GM12878 (cell line): ENCODE results near the gene GOT2. TPM values are rescaled to one million over a fixed set of nuclear protein-coding genes. Genes with fewer than 3 reads are reported as not detected.

Experiments used
- ATAC-seq: fragments of 200-7000 bp; cut with Tn5 transposase; 3 replicates; pipeline ENCODE4 v1.9.1; 2020; ENCODE audit warnings: mild to moderate bottlenecking, moderate library complexity
- BruUV-seq: library from RNA; stranded (reverse); fragments of 400-500 nt; replicated peaks from 2 replicates; lab custom pipeline; 2021; lab: Mats Ljungman, UMichigan
- CTCF ChIA-PET: fragments of 300-600 bp; sonication (Branson Sonifier 250); formaldehyde crosslinking; extraction: SDS; loops from one replicate; lab custom pipeline; 2021; ENCODE audit warnings: inconsistent platforms; lab: Yijun Ruan, JAX
- POLR2A ChIA-PET: fragments of 350-600 bp; formaldehyde crosslinking; extraction: SDS; loops from one replicate; lab custom pipeline; 2021; ENCODE audit warnings: inconsistent platforms; lab: Charles Lee
- RAD21 ChIA-PET: fragments of 300-600 bp; sonication (Branson Sonifier 250); formaldehyde crosslinking; loops from one replicate; lab custom pipeline; 2023; ENCODE audit warnings: antibody characterized with exemption; ENCODE audit not compliant: unreplicated experiment; lab: Charles Lee
- SMC1A ChIA-PET: fragments of 300-600 bp; sonication (Branson Sonifier 250); formaldehyde crosslinking; loops from one replicate; lab custom pipeline; 2023; ENCODE audit not compliant: unreplicated experiment, uncharacterized antibody; lab: Charles Lee
- DNase-seq: peaks from one replicate; pipeline ENCODE4 v3.0.0-alpha.2; 2011; ENCODE audit warnings: low read depth, low spot score
- FAIRE-seq: peaks from 3 replicates; lab custom pipeline; 2011; peaks lifted over from hg19 to GRCh38; lab: Jason Lieb, UNC
- H2AFZ ChIP-seq: 2 replicates; pipeline ENCODE4 v1.6.0; 2011; ENCODE audit warnings: low read depth, low read length, control low read depth; ENCODE audit not compliant: control insufficient read depth
- H3K27ac ChIP-seq: 2 replicates; pipeline ENCODE4 v1.5.1; 2011; ENCODE audit warnings: control low read depth; ENCODE audit not compliant: control insufficient read depth, insufficient read depth
- H3K27me3 ChIP-seq, 2 experiments: replicated peaks in 1 of 2; 2 replicates each; pipeline versions ENCODE4 v1.6.0 to v1.6.1; 2011; ENCODE audit warnings: low read length in 1 of 2; ENCODE audit not compliant: control insufficient read depth in 2 of 2, insufficient read depth in 2 of 2
- H3K36me3 ChIP-seq, 2 experiments: 2 replicates each; pipeline ENCODE4 v1.5.1; 2011; ENCODE audit warnings: low read length in 1 of 2; ENCODE audit not compliant: control insufficient read depth in 2 of 2, insufficient read depth in 2 of 2
- H3K4me1 ChIP-seq: 2 replicates; pipeline ENCODE4 v1.6.1; 2011; ENCODE audit warnings: mild to moderate bottlenecking, low read length, moderate library complexity, mixed read lengths; ENCODE audit not compliant: control insufficient read depth, insufficient read depth
- H3K4me2 ChIP-seq: 2 replicates; pipeline ENCODE4 v1.6.0; 2011; ENCODE audit warnings: control low read depth; ENCODE audit not compliant: control insufficient read depth, insufficient read depth
- H3K4me3 ChIP-seq: fragments of 200-600 bp; sonication (generic); 2 replicates; pipeline ENCODE4 v1.5.1; 2016
- H3K79me2 ChIP-seq: 2 replicates; pipeline ENCODE4 v1.6.0; 2011; ENCODE audit warnings: low read length; ENCODE audit not compliant: control insufficient read depth, insufficient read depth
- H3K9ac ChIP-seq: 2 replicates; pipeline ENCODE4 v1.8.0; 2011; ENCODE audit warnings: low read length, control low read depth, mixed read lengths; ENCODE audit not compliant: control insufficient read depth, insufficient read depth
- H3K9me3 ChIP-seq: replicated peaks from 3 replicates; pipeline ENCODE4 v1.5.1; 2011; ENCODE audit warnings: mild to moderate bottlenecking, low read length; ENCODE audit not compliant: control insufficient read depth, insufficient read depth
- H4K20me1 ChIP-seq: 2 replicates; pipeline ENCODE4 v1.6.0; 2011; ENCODE audit not compliant: control insufficient read depth, insufficient read depth
- CHD1 ChIP-seq: IDR thresholded peaks from 2 replicates; pipeline ENCODE4 v1.6.1; 2012; ENCODE audit warnings: low read depth, low read length, improper control_type of control experiment
- CHD4 ChIP-seq: fragments of 200-600 bp; sonication (generic); IDR thresholded peaks from 2 replicates; pipeline ENCODE4 v1.6.1; 2016; ENCODE audit warnings: mild to moderate bottlenecking
- NKRF ChIP-seq: fragments of 450-650 bp; conservative IDR thresholded peaks from 2 replicates; pipeline ENCODE4 v1.6.1; 2017; ENCODE audit warnings: mild to moderate bottlenecking, moderate library complexity
- POLR2AphosphoS2 ChIP-seq: IDR thresholded peaks from 2 replicates; pipeline ENCODE4 v1.6.1; 2011; ENCODE audit warnings: low read depth, mild to moderate bottlenecking, low read length, improper control_type of control experiment, moderate library complexity
- SIX5 ChIP-seq: IDR thresholded peaks from 2 replicates; pipeline ENCODE4 v1.6.1; 2011; ENCODE audit warnings: mild to moderate bottlenecking, low read depth, low read length, moderate library complexity; ENCODE audit not compliant: severe bottlenecking
- YY1 ChIP-seq: IDR thresholded peaks from 2 replicates; pipeline ENCODE4 v1.6.1; 2011; ENCODE audit warnings: low read depth, mild to moderate bottlenecking, low read length
- ZNF384 ChIP-seq: IDR thresholded peaks from 2 replicates; pipeline ENCODE4 v1.6.1; 2012; ENCODE audit warnings: low read depth, mild to moderate bottlenecking, low read length, improper control_type of control experiment, borderline replicate concordance
- WGBS: methylation state at CpG from one replicate; pipeline ENCODE4 v1.1.6; 2016; ENCODE audit warnings: low lambda C conversion rate; ENCODE audit not compliant: insufficient replicate concordance, insufficient coverage; ENCODE audit errors: missing lambda C conversion rate; 5-methylcytosine and 5-hydroxymethylcytosine counted together
- in situ Hi-C: fragments of 300-500 bp; cut with MboI; formaldehyde crosslinking; loops from 9 replicates; pipeline ENCODE4 v1.14.3; 2018; ENCODE audit warnings: mixed read lengths
- intact Hi-C: fragments of 100-400 bp; cut with micrococcal nuclease; formaldehyde crosslinking; loops from one replicate; pipeline ENCODE4 v1.14.2; 2022; ENCODE audit not compliant: unreplicated experiment
- polyA plus RNA-seq, 11 experiments: library from polyadenylated mRNA; depleted of rRNA in 4 of 11; unstranded in 6 of 11; stranded (reverse) in 5 of 11; fragments of >200 nt; fragmentation: Nextera tagmentation in 4 of 11; fragmentation: Illumina TruSeq in 1 of 11; extraction: Ambion mirVana in 4 of 11; extraction: Trizol in 1 of 11; gene quantifications; 1 replicate in 1 of 11; 2 replicates in 10 of 11; pipeline versions ENCODE4 v1.2.1 to v1.2.3, GENCODE V29; 2011 to 2016; ENCODE audit warnings: inconsistent platforms in 2 of 11, missing spikeins in 2 of 11, low read depth in 1 of 11
- total RNA-seq, 4 experiments: library from RNA; depleted of rRNA in 3 of 4; stranded (reverse); fragments of >200 nt in 3 of 4; fragmentation: Illumina TruSeq in 1 of 4; extraction: Trizol in 1 of 4; gene quantifications; 2 replicates each; pipeline versions ENCODE4 v1.2.1 to v1.2.3, GENCODE V29; 2013 to 2021
- TF ChIP-seq, protein P1 (sequence below): IDR thresholded peaks from 2 replicates; pipeline ENCODE4 v1.6.1; 2012; ENCODE audit warnings: low read length, inconsistent platforms
- TF ChIP-seq, protein P2 (sequence below): fragments of 450-650 bp; formaldehyde crosslinking; IDR thresholded peaks from 2 replicates; pipeline ENCODE4 v1.5.0; 2022; ENCODE audit warnings: mild to moderate bottlenecking, missing genetic modification characterization

GOT2 gene
- total and polyA plus RNA-seq, 10 of the 15 experiments (the other 5 are each of a cell fraction or from before 2014, with no cell fraction given), result 41.7 to 235 (median 83.7) TPM

DNA sequence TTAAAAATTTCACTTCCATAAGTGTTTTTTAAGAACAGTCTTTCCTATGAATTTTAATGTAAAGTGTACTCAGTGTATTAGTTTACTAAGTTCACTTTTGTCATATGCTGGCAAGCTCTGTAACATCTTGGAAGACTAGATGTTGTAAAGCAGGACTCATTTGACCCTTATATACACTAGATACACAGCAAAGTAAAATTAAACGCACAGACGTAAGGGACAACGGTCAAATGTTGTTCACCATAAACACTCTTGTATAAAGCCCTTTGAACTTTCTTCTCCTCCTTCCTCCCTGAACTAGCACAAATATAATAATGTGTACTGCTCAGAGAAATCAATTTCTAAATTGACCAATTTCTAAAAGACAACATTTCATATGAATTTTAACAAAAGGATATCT, 7.0 kb upstream of the GOT2 start:
- intact Hi-C loops (no loop called here), in situ Hi-C loops (loop anchor here (25.0 kb wide), 1 partner anchor 229 kb away; the partner anchor contains the start of genes NDRG4 and SETD6)
- Histone ChIP-seq H2AFZ (no peak overlapping the region), H3K27me3 (no peaks in the 10 kb centered on the region; a peak in 1 of 4 replicates), H3K79me2 (no peaks in the 10 kb centered on the region), H3K9ac (no peak overlapping the region), H3K9me3 (no peaks in the 10 kb centered on the region), H3K27ac (no peak overlapping the region), H3K4me1 (no peaks in the 10 kb centered on the region), H3K4me3 (no peak overlapping the region), H3K4me2 (no peak overlapping the region), H3K36me3 (no peaks in the 10 kb centered on the region), H4K20me1 (no peaks in the 10 kb centered on the region)
- FAIRE-seq (no peak), DNase-seq (no peak), ATAC-seq (no peak)
- no peak for TF ChIP-seq POLR2AphosphoS2
- BruUV-seq, result no TSS peak
- ChIA-PET POLR2A (no interaction called here), SMC1A (no interaction called here), RAD21 (interaction anchor here (1.7 kb wide), 1 partner anchor 11 kb away, joined by 3 read pairs; no protein-coding TSS in a partner anchor), CTCF (no interaction called here)
- WGBS, result 53% methylated on average over 3 of the region's 3 CpGs

DNA sequence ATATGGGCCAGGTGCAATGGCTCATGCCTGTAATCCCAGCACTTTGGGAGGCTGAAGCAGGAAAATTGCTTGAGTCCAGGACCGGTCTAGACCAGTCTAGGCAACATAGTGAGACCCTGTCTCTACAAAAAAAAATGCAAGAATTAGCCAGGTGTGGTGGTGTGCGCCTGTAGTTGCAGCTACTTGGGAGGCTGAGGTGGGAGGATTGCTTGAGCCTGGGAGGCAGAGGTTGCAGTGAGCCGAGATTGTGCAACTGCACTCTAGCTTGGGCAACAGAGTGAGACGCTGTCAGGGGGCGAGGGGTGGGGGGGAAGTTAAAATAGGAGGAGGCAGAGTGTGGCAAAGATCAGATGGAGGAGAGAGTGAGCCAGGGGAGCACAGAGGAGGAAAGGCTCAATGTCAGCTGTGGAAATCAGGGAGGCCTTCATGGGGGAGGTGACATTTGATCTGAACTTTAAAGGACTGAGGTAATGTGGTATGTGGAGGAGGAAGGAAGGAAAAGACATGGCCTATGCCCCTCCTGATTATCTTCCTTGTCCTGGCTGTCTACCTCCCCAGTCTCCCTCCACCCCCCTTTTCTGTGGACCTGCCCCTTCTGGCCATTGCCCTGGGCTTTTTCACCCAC, 4.7 kb upstream of the GOT2 start:
- CTCF ChIA-PET, result interaction anchor here (1.9 kb wide), 1 partner anchor 17 kb away, joined by 8 read pairs; no protein-coding TSS in a partner anchor
- TF ChIP-seq YY1 (no peak), SIX5 (no peak), POLR2AphosphoS2 (no peak), CHD4 (no peak), ZNF384 (no peak), CHD1 (no peak), NKRF (no peak)
- TF ChIP-seq, protein P1, sequence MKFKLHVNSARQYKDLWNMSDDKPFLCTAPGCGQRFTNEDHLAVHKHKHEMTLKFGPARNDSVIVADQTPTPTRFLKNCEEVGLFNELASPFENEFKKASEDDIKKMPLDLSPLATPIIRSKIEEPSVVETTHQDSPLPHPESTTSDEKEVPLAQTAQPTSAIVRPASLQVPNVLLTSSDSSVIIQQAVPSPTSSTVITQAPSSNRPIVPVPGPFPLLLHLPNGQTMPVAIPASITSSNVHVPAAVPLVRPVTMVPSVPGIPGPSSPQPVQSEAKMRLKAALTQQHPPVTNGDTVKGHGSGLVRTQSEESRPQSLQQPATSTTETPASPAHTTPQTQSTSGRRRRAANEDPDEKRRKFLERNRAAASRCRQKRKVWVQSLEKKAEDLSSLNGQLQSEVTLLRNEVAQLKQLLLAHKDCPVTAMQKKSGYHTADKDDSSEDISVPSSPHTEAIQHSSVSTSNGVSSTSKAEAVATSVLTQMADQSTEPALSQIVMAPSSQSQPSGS, result no peak
- TF ChIP-seq, protein P2, sequence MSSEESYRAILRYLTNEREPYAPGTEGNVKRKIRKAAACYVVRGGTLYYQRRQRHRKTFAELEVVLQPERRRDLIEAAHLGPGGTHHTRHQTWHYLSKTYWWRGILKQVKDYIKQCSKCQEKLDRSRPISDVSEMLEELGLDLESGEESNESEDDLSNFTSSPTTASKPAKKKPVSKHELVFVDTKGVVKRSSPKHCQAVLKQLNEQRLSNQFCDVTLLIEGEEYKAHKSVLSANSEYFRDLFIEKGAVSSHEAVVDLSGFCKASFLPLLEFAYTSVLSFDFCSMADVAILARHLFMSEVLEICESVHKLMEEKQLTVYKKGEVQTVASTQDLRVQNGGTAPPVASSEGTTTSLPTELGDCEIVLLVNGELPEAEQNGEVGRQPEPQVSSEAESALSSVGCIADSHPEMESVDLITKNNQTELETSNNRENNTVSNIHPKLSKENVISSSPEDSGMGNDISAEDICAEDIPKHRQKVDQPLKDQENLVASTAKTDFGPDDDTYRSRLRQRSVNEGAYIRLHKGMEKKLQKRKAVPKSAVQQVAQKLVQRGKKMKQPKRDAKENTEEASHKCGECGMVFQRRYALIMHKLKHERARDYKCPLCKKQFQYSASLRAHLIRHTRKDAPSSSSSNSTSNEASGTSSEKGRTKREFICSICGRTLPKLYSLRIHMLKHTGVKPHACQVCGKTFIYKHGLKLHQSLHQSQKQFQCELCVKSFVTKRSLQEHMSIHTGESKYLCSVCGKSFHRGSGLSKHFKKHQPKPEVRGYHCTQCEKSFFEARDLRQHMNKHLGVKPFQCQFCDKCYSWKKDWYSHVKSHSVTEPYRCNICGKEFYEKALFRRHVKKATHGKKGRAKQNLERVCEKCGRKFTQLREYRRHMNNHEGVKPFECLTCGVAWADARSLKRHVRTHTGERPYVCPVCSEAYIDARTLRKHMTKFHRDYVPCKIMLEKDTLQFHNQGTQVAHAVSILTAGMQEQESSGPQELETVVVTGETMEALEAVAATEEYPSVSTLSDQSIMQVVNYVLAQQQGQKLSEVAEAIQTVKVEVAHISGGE (CRISPR knock-in tag), result no peak

More for the DNA sequence above, 4.7 kb upstream of the GOT2 start:
- H3K27me3 ChIP-seq, result no peaks in the 10 kb centered on the region; a peak in 1 of 4 replicates
- H3K9ac ChIP-seq, result no peak overlapping the region
- RAD21 ChIA-PET, result no interaction called here
- no peak overlapping the region for H3K4me2 ChIP-seq
- no peaks in the 10 kb centered on the region for H4K20me1 ChIP-seq
- in situ Hi-C loops (loop anchor here (25.0 kb wide), 1 partner anchor 226 kb away; the partner anchor contains the start of genes NDRG4 and SETD6), intact Hi-C loops (loop anchor here (5.0 kb wide), 1 partner anchor 236 kb away; the partner anchor contains the start of gene NDRG4)
- no peaks in the 10 kb centered on the region for H3K36me3 ChIP-seq
- DNase-seq, result no peak
- H3K4me3 ChIP-seq, result no peak overlapping the region
- H2AFZ ChIP-seq, result no peak overlapping the region
- H3K9me3 ChIP-seq, result no peaks in the 10 kb centered on the region
- WGBS, result 67% methylated on average over 4 of the region's 5 CpGs
- POLR2A ChIA-PET, result no interaction called here
- no peak overlapping the region for H3K27ac ChIP-seq
- SMC1A ChIA-PET, result no interaction called here
- no TSS peak for BruUV-seq
- no peak for FAIRE-seq
- no peaks in the 10 kb centered on the region; the same call in 1 of the 2 replicates for H3K4me1 ChIP-seq
- peaks cover 5% of the 10 kb centered on the region for H3K79me2 ChIP-seq
- no peak for ATAC-seq
